ENCODE results near the gene TARDBP. TPM values are rescaled to one million over a fixed set of nuclear protein-coding genes. Genes with fewer than 3 reads are reported as not detected.
A peak's percentile ranks its signal among the peaks of the same experiment; 100 is the strongest.

The TARDBP gene
- total RNA-seq, 2 donors from 2014 or later, result 149 to 156 TPM

DNA sequence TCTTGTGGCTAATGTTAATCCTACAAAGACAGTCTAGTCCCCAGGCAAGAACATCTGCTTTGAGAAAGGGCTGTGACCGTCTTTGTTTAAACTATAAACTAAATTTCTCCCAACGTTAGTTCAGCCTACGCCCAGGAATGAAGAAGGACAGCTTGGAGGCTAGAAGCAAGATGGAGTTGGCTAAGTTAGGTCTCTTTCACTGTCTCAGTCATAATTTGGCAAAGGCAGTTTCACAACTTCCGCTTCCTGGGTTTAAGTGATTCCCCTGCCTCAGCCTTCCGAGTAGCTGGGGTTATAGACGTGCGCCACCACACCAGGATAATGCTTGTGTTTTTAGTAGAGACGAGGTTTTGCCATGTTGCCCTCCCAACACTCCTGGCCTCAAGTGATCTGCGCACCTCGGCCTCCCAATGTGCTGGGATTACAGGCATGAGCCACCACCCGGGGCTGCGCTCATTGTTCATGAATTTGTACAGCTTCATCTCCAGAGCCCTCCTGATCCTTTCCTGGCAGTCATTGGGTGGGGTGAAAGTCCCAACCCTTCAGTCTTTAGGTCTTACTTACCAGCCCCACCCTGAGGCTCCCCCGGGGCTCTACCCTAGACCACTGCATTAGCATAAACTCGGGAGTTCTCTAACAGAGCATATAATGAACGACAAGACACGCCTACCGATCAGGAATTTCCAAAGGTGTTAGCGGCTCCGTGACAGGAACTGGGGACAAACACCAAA is 39.5 kb downstream of the TARDBP start:
- H3K36me3 Mint-ChIP-seq (ENCODE audit: insufficient read depth in 2 of 2), result peaks cover 0 to 2% of the 10 kb centered on the region in 2 donors
- ATAC-seq (replicated peaks in 1 of 2) (no peak), DNase-seq (no peak)
- peaks cover 7% of the 10 kb centered on the region for H3K4me1 Mint-ChIP-seq (ENCODE audit: low read depth)
- H3K4me3 Mint-ChIP-seq, result no peak overlapping the region
- H3K9me3 Mint-ChIP-seq, result no peaks in the 10 kb centered on the region
- H3K27me3 Mint-ChIP-seq (ENCODE audit: low read depth), result no peaks in the 10 kb centered on the region
- no peak overlapping the region for H3K27ac Mint-ChIP-seq

DNA sequence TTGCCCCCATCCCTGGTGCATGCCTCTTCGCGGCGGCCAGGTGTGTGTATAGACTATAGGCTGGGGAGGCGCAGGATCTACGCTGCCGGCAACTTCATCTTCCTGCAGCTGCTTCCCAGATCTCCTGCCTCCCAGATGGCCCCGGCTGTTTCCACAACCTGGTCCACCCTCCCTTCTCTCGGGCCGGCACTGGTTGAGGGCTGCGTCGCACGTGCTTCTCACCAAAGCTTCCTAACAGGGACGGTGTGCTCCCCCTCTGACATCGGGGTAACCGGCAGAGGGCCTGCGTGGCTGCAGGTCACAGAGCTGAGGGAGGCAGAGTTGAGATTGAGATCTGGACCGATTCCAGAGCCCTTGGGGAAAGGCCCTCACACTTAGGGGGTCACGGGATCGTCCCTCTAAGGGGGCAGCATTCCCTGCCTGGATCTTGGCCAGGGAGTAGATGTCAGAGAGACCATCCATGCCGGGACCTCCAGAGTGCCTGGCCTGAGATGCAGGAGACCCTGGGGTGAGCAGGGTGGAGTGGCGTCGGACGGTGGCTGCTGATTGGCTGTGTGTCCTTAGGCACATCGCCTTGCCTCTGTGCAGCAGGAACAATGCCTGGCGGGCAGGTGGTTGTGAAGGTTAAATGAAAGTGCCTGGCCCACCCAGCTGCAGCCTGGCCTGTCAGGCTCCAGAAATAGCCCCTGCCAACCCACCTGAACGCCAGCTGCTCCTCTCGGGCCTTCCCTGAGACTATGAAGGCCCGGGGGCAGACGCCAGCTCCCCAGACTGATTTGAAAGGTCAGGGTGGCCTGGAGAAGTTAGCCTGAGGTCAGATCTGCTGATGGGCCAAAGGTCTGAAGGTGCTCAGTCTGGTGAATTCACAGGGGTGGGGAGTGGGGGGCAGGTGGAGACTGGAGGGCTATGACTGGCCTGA is 40.6 kb downstream of the TARDBP start:
- peak; percentile 17 to 18 for ATAC-seq (replicated peaks in 1 of 2)
- no peak for DNase-seq
- H3K4me1 Mint-ChIP-seq (ENCODE audit: low read depth), result peaks cover 17% of the 10 kb centered on the region
- H3K4me3 Mint-ChIP-seq, result no peak overlapping the region
- no peaks in the 10 kb centered on the region for H3K9me3 Mint-ChIP-seq
- H3K36me3 Mint-ChIP-seq (ENCODE audit: insufficient read depth in 2 of 2), result peaks cover 2 to 7% of the 10 kb centered on the region in 2 donors
- no peak overlapping the region for H3K27ac Mint-ChIP-seq
- no peaks in the 10 kb centered on the region for H3K27me3 Mint-ChIP-seq (ENCODE audit: low read depth)

DNA sequence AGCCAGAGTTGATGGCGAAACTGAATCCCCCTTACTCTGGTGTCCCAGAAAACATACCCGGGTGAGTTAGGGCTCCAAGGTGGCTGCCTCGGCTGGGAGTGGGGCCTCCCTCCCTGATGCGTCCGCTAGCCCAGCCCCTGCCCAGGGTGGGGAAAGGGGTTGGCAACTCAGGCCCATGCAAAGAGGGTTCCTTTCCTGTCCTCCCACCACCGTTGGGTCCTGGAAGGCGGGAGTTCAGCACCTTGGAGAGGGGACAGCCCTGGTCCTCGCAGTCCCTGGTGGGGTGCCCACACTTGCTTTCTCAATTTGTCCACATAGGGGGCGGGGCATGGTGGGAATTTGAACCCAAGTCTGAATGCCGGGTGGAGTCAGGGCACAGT is 41.3 kb downstream of the TARDBP start:
- no peaks in the 10 kb centered on the region for H3K27me3 Mint-ChIP-seq (ENCODE audit: low read depth)
- peaks cover 24% of the 10 kb centered on the region for H3K4me1 Mint-ChIP-seq (ENCODE audit: low read depth)
- H3K9me3 Mint-ChIP-seq, result no peaks in the 10 kb centered on the region

DNA sequence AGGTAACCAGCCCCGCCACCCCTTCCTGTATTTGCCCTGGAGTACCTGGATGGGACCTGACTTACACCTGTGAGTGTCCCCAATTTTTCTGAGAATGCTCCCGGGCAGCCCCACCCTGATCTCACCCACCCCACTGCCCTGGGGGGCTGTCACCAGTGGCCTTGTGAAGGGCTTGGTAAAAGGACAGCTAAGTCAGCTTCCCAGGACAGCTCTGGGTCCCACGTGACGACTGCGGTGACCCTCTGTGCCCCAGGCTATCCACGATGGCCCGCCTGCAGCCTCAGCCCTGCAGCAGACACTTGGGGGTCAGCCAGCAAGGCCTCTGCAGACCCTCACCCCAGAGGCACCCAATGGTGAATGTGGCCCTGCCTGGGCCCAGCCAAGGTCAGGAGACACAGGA is 41.7 kb downstream of the TARDBP start:
- no peak for ATAC-seq (replicated peaks in 1 of 2)
- Mint-ChIP-seq H3K36me3 (ENCODE audit: insufficient read depth in 2 of 2) (peaks cover 6 to 10% of the 10 kb centered on the region in 2 donors), H3K4me3 (no peak overlapping the region), H3K9me3 (no peaks in the 10 kb centered on the region), H3K27ac (no peak overlapping the region), H3K4me1 (ENCODE audit: low read depth) (peaks cover 28% of the 10 kb centered on the region), H3K27me3 (ENCODE audit: low read depth) (no peaks in the 10 kb centered on the region)
- DNase-seq, result no peak

More for the DNA sequence above, 41.3 kb downstream of the TARDBP start:
- Mint-ChIP-seq H3K4me3 (no peak overlapping the region), H3K27ac (no peak overlapping the region), H3K36me3 (ENCODE audit: insufficient read depth in 2 of 2) (peaks cover 4 to 7% of the 10 kb centered on the region in 2 donors)
- DNase-seq (no peak), ATAC-seq (replicated peaks in 1 of 2) (no peak)

DNA sequence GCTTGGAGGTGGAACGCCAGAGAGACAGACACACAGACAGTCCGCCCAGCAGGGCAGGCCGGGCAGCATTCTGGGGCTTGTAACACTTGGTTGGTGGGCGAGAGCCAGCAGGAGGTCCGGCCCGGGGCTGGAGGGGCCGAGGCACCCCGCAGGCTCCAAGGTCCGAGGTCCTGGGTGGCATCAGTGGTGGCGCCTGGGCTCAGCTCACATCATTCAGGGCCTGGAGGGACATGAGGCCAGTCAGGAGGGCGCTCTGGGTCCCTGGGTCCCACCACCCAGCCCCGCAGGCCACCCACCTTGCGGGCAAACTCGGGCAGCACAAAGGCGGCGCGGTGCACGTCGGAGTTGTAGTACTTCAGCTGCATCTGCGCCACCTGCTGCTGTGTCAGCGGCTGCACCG is 42.2 kb downstream of the TARDBP start:
- DNase-seq, result no peak
- ATAC-seq (replicated peaks in 1 of 2), result no peak
- Mint-ChIP-seq H3K4me1 (ENCODE audit: low read depth) (peaks cover 30% of the 10 kb centered on the region), H3K9me3 (no peaks in the 10 kb centered on the region), H3K27me3 (ENCODE audit: low read depth) (no peaks in the 10 kb centered on the region), H3K27ac (no peak overlapping the region), H3K4me3 (no peak overlapping the region), H3K36me3 (ENCODE audit: insufficient read depth in 2 of 2) (peaks cover 7 to 11% of the 10 kb centered on the region in 2 donors)

DNA sequence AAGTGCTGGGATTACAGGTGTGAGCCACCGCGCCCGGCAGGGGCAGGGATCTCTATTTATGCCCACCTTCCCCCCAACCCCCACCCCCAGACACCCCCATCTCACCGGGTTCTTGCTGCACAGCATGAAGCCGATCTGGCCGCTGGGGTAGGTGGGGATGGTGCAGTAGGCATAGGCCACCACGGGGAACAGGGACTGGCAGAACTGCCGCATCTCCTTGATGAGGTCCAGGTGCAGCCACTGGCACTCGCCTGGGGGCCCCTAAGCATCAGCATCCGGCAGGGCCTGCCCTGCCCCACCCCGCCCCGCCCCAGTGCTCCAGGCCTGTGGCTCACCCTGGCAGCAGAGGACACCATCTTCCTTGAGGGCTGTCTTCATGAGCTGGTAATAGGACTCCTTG is 43.2 kb downstream of the TARDBP start:
- Mint-ChIP-seq H3K9me3 (no peaks in the 10 kb centered on the region), H3K4me3 (no peak overlapping the region), H3K4me1 (ENCODE audit: low read depth) (peaks cover 33% of the 10 kb centered on the region), H3K27ac (no peak overlapping the region), H3K36me3 (ENCODE audit: insufficient read depth in 2 of 2) (peaks cover 7 to 11% of the 10 kb centered on the region in 2 donors), H3K27me3 (ENCODE audit: low read depth) (no peaks in the 10 kb centered on the region)
- no peak for ATAC-seq (replicated peaks in 1 of 2)
- DNase-seq, result no peak

DNA sequence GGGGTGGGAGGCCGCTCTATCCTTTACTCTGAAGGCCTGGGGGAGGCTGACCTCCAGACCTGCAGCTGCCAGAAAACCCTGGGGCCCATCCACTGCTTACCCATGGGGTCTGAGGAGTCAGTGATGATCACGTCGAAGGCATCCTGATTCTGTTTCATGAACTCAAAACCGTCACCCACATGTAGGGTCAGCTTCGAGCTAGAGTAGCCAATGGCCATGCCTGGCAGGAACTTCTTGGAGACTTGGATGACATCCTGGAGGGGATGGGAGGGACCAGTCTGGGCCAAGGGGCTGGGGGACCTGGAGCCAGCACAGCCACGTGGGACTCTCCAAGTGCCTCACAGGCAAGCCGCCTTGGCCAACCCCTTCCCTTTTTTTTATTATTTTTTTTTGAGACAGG is 44.0 kb downstream of the TARDBP start:
- DNase-seq, result no peak
- no peaks in the 10 kb centered on the region for H3K27me3 Mint-ChIP-seq (ENCODE audit: low read depth)
- H3K4me1 Mint-ChIP-seq (ENCODE audit: low read depth), result peaks cover 41% of the 10 kb centered on the region
- no peaks in the 10 kb centered on the region for H3K9me3 Mint-ChIP-seq
- no peak overlapping the region for H3K27ac Mint-ChIP-seq
- peaks cover 7 to 11% of the 10 kb centered on the region in 2 donors for H3K36me3 Mint-ChIP-seq (ENCODE audit: insufficient read depth in 2 of 2)
- ATAC-seq (replicated peaks in 1 of 2), result no peak
- no peak overlapping the region for H3K4me3 Mint-ChIP-seq

DNA sequence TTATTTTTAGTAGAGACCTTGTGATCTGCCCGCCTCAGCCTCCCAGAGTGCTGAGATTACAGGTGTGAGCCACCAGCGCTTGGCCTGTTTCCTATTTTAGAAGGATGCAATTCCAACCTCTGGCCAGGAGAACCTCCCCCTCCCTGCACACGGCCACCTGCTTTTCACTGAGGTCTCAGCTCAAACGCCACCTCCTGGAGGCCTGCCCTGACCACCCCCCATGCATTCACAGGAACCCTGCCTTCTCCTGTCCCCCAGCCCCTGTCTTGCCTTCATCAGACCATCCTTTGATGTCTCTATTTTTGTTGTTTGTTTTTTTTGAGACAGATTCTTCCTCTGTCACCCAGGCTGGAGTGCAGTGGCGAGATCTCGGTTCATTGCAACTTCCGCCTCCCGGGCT is 45.0 kb downstream of the TARDBP start:
- Mint-ChIP-seq H3K4me3 (peak overlapping the region in 1 of 2 donors; percentile 29), H3K36me3 (ENCODE audit: insufficient read depth in 2 of 2) (peaks cover 7 to 11% of the 10 kb centered on the region in 2 donors), H3K27me3 (ENCODE audit: low read depth) (no peaks in the 10 kb centered on the region), H3K4me1 (ENCODE audit: low read depth) (peaks cover 46% of the 10 kb centered on the region), H3K9me3 (no peaks in the 10 kb centered on the region), H3K27ac (no peak overlapping the region)
- ATAC-seq (replicated peaks in 1 of 2), result no peak
- no peak for DNase-seq

DNA sequence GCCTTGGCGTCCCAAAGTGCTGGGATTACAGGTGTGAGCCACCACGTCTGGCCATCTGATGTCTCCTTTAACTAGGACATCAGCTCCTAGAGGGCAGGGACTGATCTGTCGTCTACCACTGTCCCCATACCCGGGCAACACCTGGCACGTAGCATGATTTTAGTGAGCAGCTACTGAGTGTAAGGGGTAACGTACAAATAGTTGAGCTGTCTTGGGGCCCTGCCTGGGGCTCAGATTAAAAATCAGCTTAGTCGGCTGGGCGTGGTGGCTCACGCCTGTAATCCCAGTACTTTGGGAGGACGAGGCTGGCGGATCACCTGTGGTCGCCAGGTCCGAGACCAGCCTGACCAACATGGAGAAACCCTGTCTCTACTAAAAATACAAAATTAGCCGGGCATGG is 45.6 kb downstream of the TARDBP start:
- DNase-seq (no peak), ATAC-seq (replicated peaks in 1 of 2) (no peak)
- no peaks in the 10 kb centered on the region for H3K27me3 Mint-ChIP-seq (ENCODE audit: low read depth)
- H3K4me1 Mint-ChIP-seq (ENCODE audit: low read depth), result peaks cover 52% of the 10 kb centered on the region
- peak overlapping the region in 1 of 2 donors; percentile 98 for H3K4me3 Mint-ChIP-seq
- H3K27ac Mint-ChIP-seq, result no peak overlapping the region
- peaks cover 7 to 13% of the 10 kb centered on the region in 2 donors for H3K36me3 Mint-ChIP-seq (ENCODE audit: insufficient read depth in 2 of 2)
- no peaks in the 10 kb centered on the region for H3K9me3 Mint-ChIP-seq

DNA sequence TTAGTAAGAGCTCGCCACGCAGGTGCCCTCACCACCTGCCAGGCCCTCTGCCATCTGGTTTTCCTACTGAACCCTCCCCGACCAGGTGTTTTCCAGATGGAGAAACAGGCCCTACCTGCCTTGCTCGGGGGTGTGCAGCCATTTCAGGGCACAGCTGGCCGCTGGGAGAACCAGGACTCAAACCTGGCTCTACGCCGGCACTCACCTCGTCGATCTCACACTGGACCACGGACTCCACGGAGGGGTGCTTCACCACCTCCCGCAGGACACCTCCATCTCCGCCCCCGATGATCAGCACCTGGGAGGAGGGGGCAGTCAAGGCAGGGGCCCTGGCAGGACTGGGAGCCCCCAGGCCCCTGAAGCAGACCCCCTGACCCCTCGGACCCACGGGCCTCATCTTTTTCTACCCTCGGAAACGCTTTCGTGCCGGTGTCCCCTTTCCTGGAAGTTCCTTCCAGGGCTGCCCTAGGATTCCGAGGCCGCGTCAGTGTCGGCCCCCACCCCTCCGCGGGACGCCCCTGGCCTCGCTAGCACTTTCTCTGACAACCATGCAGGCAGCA is 46.2 kb downstream of the TARDBP start:
- H3K27me3 Mint-ChIP-seq (ENCODE audit: low read depth), result no peaks in the 10 kb centered on the region
- peaks cover 58% of the 10 kb centered on the region for H3K4me1 Mint-ChIP-seq (ENCODE audit: low read depth)
- H3K36me3 Mint-ChIP-seq (ENCODE audit: insufficient read depth in 2 of 2), result peaks cover 7 to 13% of the 10 kb centered on the region in 2 donors
- no peaks in the 10 kb centered on the region for H3K9me3 Mint-ChIP-seq
- no peak for ATAC-seq (replicated peaks in 1 of 2)
- no peak for DNase-seq
- H3K4me3 Mint-ChIP-seq, result peak overlapping the region; percentile 87 to 98
- peak overlapping the region; percentile 75 for H3K27ac Mint-ChIP-seq

DNA sequence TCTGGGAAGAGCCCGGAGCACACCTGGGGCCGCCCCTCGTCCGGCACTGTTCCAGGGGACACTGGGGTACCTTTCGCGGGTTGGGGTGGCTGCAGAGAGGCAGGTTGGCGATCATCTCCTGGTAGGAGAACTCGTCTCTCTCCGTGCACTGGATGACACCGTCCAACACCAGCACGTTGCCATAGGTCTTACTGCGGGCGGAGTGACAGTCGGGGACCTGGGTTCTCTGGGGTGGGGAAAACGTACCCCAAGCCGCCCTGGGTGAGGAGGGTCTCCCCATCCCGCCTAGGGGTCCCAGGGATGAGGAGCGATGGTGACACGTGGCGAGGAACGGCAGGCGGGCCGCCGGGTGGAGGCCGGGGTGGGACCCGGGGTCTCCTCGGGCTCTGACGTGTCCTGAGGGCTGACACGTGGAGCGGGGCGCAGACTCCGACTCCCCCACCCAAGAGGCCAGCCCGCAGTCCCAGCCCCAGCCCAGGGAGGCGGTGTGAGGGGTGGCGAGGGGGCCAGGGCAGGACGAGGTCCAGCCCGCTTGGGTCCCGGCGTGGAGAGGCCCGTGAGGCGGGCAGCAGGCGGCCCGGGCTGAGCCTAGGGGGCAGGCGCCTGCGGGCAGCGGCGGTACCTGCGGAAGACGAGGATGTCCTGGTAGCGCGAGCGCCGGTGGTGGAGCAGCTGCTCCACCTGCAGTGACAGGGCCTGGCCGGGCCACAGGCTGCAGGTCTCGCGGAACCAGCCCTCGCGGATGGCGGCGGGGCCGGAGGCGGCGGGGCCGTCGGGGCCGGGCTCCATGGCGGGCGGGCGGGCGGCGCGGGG is 46.9 kb downstream of the TARDBP start:
- no peaks in the 10 kb centered on the region for H3K27me3 Mint-ChIP-seq (ENCODE audit: low read depth)
- no peaks in the 10 kb centered on the region for H3K9me3 Mint-ChIP-seq
- ATAC-seq (replicated peaks in 1 of 2) (peak; percentile 26 to 33), DNase-seq (no peak)
- H3K27ac Mint-ChIP-seq, result peak overlapping the region; percentile 75
- H3K36me3 Mint-ChIP-seq (ENCODE audit: insufficient read depth in 2 of 2), result peaks cover 8 to 13% of the 10 kb centered on the region in 2 donors
- peak overlapping the region; percentile 87 to 98 for H3K4me3 Mint-ChIP-seq
- peaks cover 61% of the 10 kb centered on the region for H3K4me1 Mint-ChIP-seq (ENCODE audit: low read depth)

DNA sequence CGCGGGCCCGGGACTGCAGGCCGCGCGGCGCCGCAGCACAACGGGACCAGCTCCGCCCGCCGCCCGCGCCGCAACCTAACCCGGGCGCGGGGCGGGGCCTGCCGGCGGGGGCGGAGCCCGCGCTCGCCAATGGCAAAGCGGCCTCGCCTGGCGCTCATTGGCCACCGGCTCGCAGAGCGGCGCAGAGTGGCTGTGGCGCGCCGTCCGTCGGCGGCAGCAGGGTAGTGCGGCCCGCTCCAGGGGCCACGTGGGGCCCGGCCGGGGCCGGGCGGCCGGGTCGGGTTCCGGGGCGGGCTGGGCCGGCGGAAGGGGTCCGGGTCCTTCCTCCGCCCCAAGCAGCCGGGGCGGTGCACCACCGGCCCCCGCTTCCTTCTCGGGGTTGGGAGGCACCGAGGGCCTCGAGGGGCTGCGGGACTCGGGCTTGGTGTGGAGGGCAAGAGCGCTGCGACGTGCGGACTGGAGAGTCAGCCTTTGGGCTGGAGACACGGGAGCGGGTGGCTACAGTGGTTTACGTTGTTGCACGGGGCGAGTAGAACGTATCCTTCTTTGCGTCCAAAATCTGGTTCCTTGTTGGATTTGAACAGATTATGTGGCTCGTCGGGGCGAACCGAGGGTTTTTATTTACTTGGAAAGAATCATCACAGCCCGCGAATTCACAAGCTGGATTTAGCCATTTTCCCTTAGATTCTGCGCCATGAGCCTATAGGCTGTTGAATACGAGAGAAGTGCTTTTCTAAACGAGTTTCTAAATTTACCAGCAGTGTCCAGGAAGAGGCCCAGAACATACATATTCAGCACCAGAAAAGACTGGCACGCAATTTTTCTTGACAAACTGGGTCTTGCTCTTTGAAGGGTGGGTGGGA is 47.7 kb downstream of the TARDBP start, which contains the start of gene SRM:
SRM (minus strand) TSS at position 51 of the 863 bp plus-strand sequence. CDS start 75 bp downstream, outside the sequence.
- H3K9me3 Mint-ChIP-seq, result no peaks in the 10 kb centered on the region
- ATAC-seq (replicated peaks in 1 of 2) (peak; percentile 94 to 95), DNase-seq (peak; percentile 93 to 96)
- peaks cover 6 to 18% of the 10 kb centered on the region in 2 donors for H3K36me3 Mint-ChIP-seq (ENCODE audit: insufficient read depth in 2 of 2)
- peak within 1 kb of the TSS; percentile 91 for H3K27ac Mint-ChIP-seq
- peaks cover 61% of the 10 kb centered on the region for H3K4me1 Mint-ChIP-seq (ENCODE audit: low read depth)
- no peaks in the 10 kb centered on the region for H3K27me3 Mint-ChIP-seq (ENCODE audit: low read depth)
- H3K4me3 Mint-ChIP-seq, result peak within 1 kb of the TSS; percentile 98

Data from activated T-cell treated with anti-CD3 and anti-CD28 coated beads, Interleukin-2, amount 50 U/mL, for 72 hours (primary cell).